RWPE1 (cell line): ENCODE measurements around the gene LRMDA.

Source experiments
- CTCF ChIA-PET: fragments of 350-600 bp; sonication (Branson Sonifier 250); formaldehyde crosslinking; extraction: SDS; loops from one replicate; lab custom pipeline; 2021; lab: Yijun Ruan, JAX
- POLR2A ChIA-PET: fragments of 400-600 bp; formaldehyde crosslinking; extraction: SDS; loops from one replicate; lab custom pipeline; 2020; ENCODE audit warnings: antibody characterized with exemption; ENCODE audit not compliant: low non-redundant PET; lab: Yijun Ruan, JAX
- DNase-seq: peaks from one replicate; pipeline ENCODE4 v3.0.0; 2012; ENCODE audit warnings: low spot score
- H3K27ac ChIP-seq: fragments of 450-650 bp; 2 replicates; pipeline ENCODE4 v1.5.1; 2017
- CTCF ChIP-seq: fragments of 450-650 bp; conservative IDR thresholded peaks from 2 replicates; pipeline ENCODE4 v1.5.1; 2017; ENCODE audit warnings: low read depth, mild to moderate bottlenecking

The LRMDA gene

GRCh38 chr10:76001461-76001860 lies 570.0 kb downstream of the LRMDA start:
- no peak for DNase-seq
- no peak overlapping the region for H3K27ac ChIP-seq
- CTCF ChIA-PET, result interaction anchor here (0.6 kb wide), 1 partner anchor 597 kb away, joined by 3 read pairs; no protein-coding TSS in a partner anchor
- TF ChIP-seq CTCF, result no peak
- POLR2A ChIA-PET, result no interaction called here

- TF ChIP-seq CTCF, result no peak
- ChIA-PET CTCF (no interaction called here), POLR2A (no interaction called here)
- no peak for DNase-seq
- no peak overlapping the region for H3K27ac ChIP-seq
Observed at GRCh38 chr10:76002262-76002854, 570.9 kb downstream of the LRMDA start.

GRCh38 chr10:76007667-76008181 lies 576.3 kb downstream of the LRMDA start:
- ChIA-PET POLR2A (no interaction called here), CTCF (no interaction called here)
- DNase-seq, result no peak
- H3K27ac ChIP-seq, result no peak overlapping the region
- no peak for TF ChIP-seq CTCF

GRCh38 chr10:76009531-76009930 lies 578.1 kb downstream of the LRMDA start:
- POLR2A ChIA-PET, result no interaction called here
- H3K27ac ChIP-seq, result no peak overlapping the region
- DNase-seq, result no peak
- no peak for TF ChIP-seq CTCF
- CTCF ChIA-PET, result no interaction called here

- no peak for DNase-seq
- CTCF ChIA-PET, result no interaction called here
- no peak overlapping the region for H3K27ac ChIP-seq
- POLR2A ChIA-PET, result no interaction called here
- no peak for TF ChIP-seq CTCF
Observed at GRCh38 chr10:76010703-76011102, 579.3 kb downstream of the LRMDA start.

- no peak for TF ChIP-seq CTCF
- no peak overlapping the region for H3K27ac ChIP-seq
- no peak for DNase-seq
- ChIA-PET POLR2A (no interaction called here), CTCF (interaction anchor here (0.5 to 0.9 kb wide), 2 partner anchors 535 to 656 kb away, joined by 3 to 5 read pairs; no protein-coding TSS in a partner anchor)
Observed at GRCh38 chr10:76012716-76013327, 581.4 kb downstream of the LRMDA start.
